Muscle layer of duodenum (tissue), 2 donors: ENCODE data around the gene MED9.

Source experiments
- H3K27ac ChIP-seq: one replicate; pipeline ENCODE4 v1.7.0; 2013; ENCODE audit warnings: mild to moderate bottlenecking, low read length
- H3K27me3 ChIP-seq: one replicate; pipeline ENCODE4 v1.7.0; 2013; ENCODE audit warnings: low read depth, mild to moderate bottlenecking, control low read depth, low read length
- H3K36me3 ChIP-seq, 2 donors: one replicate each; pipeline ENCODE4 v1.7.0; 2013; ENCODE audit warnings: low read length in 2 of 2, control low read depth in 1 of 2, mild to moderate bottlenecking in 1 of 2; ENCODE audit not compliant: insufficient read depth in 2 of 2, control insufficient read depth in 1 of 2
- H3K4me1 ChIP-seq, 2 donors: one replicate each; pipeline ENCODE4 v1.7.0; 2013; ENCODE audit warnings: low read length in 2 of 2, mild to moderate bottlenecking in 2 of 2, control low read depth in 1 of 2, moderate library complexity in 1 of 2; ENCODE audit not compliant: insufficient read depth in 2 of 2, control insufficient read depth in 1 of 2
- H3K4me3 ChIP-seq, 2 donors: one replicate each; pipeline ENCODE4 v1.7.0; 2013; ENCODE audit warnings: low read length in 2 of 2, low read depth in 1 of 2, mild to moderate bottlenecking in 1 of 2
- H3K9me3 ChIP-seq, 2 donors: one replicate each; pipeline ENCODE4 v1.7.0; 2013; ENCODE audit warnings: low read length in 2 of 2, control low read depth in 1 of 2, mild to moderate bottlenecking in 1 of 2; ENCODE audit not compliant: control insufficient read depth in 1 of 2
- donor health status: healthy.

The MED9 gene

DNA sequence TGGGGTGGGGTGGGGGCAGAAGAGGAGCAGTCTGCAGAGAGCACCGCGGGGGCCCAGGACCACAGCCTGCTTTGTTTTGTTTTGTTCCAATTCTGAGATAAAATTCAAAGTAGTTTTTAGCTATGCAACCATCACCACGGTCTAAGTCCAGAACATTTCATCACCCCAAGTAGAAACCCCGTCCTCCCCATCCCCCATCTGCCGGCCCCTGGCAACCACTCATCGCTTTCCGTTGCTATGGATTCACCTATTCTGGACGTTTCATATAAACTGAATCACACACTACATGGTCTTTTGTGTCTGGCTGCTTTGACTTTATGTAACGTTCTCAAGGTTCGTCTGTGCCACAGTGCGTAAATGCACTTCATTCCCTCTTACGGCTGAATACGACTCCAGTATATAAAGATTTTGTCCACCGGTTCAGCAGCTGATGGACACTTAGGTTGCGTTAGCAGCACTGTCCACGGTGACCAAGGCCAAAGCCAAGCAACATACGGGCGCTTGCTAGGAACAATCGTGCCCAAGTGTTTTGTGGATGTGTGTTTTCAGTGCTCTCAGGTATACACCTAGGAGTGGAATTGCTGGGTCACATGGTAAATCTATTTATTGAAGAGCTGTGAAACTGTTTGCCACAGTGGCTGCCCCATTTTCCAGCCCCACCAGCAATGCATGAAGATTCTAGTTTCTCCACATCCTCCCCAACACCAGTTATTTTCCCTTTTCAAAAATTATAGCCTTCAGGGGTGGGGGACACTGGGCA is 47.1 kb downstream of the MED9 start:
- Histone ChIP-seq H3K27me3 (no peaks in the 10 kb centered on the region), H3K9me3 (no peaks in the 10 kb centered on the region), H3K4me3 (no peak overlapping the region), H3K27ac (no peak overlapping the region), H3K36me3 (no peaks in the 10 kb centered on the region), H3K4me1 (peaks cover 0 to 7% of the 10 kb centered on the region in 2 donors)

DNA sequence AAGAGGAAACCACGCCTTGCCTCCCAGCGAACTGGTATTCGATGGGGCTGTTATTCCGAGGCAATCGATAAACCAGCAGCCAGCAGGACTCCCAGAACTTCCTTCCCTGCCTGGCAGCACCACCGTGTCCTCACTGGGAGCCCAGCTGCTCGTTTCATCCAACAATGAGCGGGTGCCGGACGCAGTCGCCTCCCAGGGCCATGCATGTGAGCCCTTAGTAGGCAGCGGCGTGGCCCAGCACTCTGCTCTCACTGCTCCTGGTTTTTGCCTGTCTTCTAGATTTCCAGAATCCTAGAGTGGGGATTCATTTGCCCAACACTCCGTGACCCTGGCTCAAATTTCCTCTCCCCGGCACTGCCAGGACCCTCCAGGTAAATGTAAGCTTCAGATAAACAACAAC is 48.5 kb downstream of the MED9 start:
- no peak overlapping the region for H3K27ac ChIP-seq
- H3K27me3 ChIP-seq, result no peaks in the 10 kb centered on the region
- no peaks in the 10 kb centered on the region for H3K9me3 ChIP-seq
- H3K4me1 ChIP-seq, result peaks cover 0 to 7% of the 10 kb centered on the region in 2 donors
- no peak overlapping the region for H3K4me3 ChIP-seq
- no peaks in the 10 kb centered on the region for H3K36me3 ChIP-seq

DNA sequence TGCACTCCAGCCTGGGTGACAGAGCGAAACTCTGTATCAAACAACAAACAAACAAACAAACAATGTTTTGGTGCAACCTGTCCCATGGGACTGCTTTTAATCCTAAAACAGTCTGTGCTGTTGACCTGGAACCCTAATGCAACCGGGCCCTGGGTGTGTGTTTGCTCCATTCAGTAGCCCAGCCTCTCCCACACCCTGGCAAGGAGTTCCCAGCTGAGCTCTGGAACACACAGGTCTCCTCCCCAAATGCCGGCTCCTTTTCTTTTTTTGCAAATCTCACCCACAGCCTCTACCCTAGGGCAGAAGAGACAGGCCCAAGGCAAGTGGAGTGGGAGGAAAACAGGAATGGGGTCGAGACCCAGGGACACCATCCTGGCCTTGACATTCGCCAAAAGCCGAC is 49.2 kb downstream of the MED9 start:
- Histone ChIP-seq H3K9me3 (no peaks in the 10 kb centered on the region), H3K4me1 (peaks cover 0 to 7% of the 10 kb centered on the region in 2 donors), H3K36me3 (no peaks in the 10 kb centered on the region), H3K27ac (no peak overlapping the region), H3K4me3 (no peak overlapping the region), H3K27me3 (no peaks in the 10 kb centered on the region)

DNA sequence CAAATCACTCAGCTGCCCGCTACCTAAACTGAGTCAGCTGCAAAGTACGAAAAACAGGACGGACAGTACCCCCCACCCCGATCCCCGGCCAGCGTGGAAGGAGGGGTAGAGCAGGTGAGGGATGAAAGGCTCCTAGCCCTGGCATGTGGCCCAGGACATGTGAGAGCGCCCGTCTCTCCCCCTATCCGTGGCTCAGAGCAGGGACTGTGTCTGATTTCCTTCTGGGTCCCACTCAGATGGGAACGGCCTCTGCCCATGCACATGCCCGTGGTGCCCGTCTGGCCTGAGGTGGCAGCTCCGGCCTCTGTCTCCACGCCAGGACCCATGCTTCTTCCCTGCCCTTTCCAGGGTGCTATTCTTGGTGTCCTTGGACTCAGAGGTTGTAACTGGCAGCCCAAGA is 49.6 kb downstream of the MED9 start:
- Histone ChIP-seq H3K4me1 (peaks cover 0 to 7% of the 10 kb centered on the region in 2 donors), H3K4me3 (no peak overlapping the region), H3K27me3 (no peaks in the 10 kb centered on the region), H3K27ac (no peak overlapping the region), H3K9me3 (no peaks in the 10 kb centered on the region), H3K36me3 (no peaks in the 10 kb centered on the region)

DNA sequence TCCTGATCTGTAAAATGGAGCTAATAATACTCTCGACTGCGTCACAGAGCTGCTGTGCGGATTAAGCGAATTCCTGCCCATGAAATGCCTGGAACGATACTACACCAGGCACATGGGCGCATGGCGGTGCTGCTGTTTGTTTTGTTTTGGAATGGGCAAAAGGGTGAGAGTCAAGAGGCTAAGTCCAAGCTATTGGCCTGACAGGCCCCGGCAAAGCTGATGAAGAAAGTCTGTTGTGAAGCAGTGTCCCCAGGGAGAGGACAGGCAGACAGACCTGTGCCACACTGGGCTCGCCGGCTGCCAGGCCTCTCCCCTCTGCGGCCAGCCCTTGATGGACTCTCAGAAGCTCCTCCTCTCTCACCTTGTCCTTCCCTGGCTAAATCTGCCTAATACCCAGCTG is 50.7 kb downstream of the MED9 start:
- Histone ChIP-seq H3K36me3 (no peaks in the 10 kb centered on the region), H3K4me3 (no peak overlapping the region), H3K4me1 (peaks cover 0 to 7% of the 10 kb centered on the region in 2 donors), H3K27ac (no peak overlapping the region), H3K9me3 (no peaks in the 10 kb centered on the region), H3K27me3 (no peaks in the 10 kb centered on the region)

DNA sequence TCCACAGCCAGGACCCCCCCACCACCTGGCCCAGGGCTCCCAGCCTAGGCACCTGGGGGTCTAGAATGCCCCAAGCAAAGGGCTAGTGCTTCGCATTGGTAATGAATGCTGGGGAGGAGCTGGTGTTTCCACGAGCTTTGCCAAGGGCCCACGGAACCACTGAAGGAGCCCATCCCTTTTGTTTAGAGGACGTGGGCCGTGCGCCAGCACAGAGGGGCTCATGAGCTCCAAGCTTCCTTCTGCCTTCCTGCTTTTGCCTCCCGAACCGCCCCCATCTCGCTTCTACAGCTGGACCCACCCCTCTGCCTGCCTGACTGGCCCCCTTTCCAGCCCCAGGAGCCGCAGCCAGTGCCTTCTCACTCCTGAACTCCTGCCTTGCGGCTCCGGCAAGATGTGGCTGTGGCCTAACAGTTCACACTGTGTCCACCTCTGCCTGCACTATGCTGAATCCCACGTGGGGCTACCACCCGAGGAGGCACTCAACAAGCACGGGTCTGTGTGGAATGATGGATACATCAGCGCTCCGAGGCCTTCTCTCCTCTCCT is 51.2 kb downstream of the MED9 start:
- Histone ChIP-seq H3K27me3 (no peaks in the 10 kb centered on the region), H3K27ac (no peak overlapping the region)

DNA sequence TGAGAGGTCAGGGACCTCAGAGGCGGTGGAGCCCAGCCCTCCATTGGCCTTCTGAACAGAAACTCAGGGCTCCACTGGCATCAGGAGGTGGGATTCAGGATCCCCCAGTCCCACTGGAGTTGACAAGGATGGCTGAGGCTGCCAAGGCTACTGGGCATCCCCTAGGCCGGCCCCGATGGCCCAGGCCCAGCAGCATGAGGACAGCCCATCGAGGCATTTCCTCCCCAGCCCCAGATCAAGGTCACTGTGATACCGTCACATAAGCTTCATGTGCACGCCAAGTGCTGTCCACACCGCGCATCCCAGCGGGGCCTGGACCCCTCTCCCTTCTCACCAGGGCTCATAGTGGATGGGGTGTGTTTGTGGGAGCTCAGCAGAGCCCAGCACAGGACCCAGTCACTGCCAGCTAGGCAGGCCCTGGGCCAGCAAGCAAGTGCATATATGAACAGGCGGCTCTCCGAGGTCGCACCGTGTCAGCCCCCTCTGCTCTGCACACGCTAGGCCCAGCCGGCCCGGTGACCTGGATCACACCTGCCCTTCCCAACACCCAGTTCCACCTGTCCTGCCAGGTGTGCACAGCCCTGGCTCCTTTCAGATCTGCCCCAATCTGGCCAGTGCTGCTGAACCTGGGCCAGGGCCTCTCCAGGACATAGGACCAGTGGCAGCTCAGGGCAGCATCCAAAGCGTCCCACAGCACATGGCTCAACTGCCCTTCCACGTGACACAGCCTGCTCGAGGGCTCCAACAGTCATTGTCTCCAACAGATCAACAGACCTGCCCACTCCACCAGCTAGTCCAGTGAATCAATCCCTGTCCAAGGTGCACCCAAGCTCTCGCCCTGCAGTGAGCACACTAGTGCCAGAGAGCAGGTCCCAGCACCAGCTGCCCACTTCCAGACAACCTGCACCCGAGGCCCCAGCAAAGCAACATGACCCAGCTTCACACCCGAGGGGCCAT is 52.2 kb downstream of the MED9 start:
- Histone ChIP-seq H3K9me3 (no peaks in the 10 kb centered on the region), H3K36me3 (no peaks in the 10 kb centered on the region), H3K4me3 (no peak overlapping the region), H3K27me3 (no peaks in the 10 kb centered on the region), H3K4me1 (peaks cover 0 to 7% of the 10 kb centered on the region in 2 donors), H3K27ac (no peak overlapping the region)

More for the DNA sequence above, 51.2 kb downstream of the MED9 start:
- H3K36me3 ChIP-seq, result no peaks in the 10 kb centered on the region
- H3K4me1 ChIP-seq, result peaks cover 0 to 7% of the 10 kb centered on the region in 2 donors
- H3K9me3 ChIP-seq, result no peaks in the 10 kb centered on the region
- no peak overlapping the region for H3K4me3 ChIP-seq

DNA sequence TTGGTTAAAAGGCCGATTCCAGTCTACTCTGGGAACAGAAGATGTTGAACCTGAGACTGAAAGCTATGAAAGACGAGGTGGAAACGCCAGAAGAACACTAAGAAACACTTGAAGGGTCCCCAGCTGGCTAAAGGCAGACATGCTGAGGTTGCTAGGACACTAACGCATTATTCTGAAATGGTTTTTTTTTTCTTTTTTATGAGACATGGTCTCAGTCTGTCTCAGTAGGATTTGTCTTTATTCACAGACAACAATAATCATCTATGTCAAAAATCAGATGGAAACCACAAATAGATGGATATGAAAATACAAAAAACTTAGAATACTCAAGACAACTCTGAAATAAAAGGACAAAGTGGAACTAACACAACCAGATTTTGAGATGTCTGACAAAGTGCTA is 54.4 kb downstream of the MED9 start:
- H3K27ac ChIP-seq, result no peak overlapping the region
- no peak overlapping the region for H3K4me3 ChIP-seq
- no peaks in the 10 kb centered on the region for H3K9me3 ChIP-seq
- H3K36me3 ChIP-seq, result no peaks in the 10 kb centered on the region
- H3K4me1 ChIP-seq, result peaks cover 0 to 13% of the 10 kb centered on the region in 2 donors
- H3K27me3 ChIP-seq, result no peaks in the 10 kb centered on the region

DNA sequence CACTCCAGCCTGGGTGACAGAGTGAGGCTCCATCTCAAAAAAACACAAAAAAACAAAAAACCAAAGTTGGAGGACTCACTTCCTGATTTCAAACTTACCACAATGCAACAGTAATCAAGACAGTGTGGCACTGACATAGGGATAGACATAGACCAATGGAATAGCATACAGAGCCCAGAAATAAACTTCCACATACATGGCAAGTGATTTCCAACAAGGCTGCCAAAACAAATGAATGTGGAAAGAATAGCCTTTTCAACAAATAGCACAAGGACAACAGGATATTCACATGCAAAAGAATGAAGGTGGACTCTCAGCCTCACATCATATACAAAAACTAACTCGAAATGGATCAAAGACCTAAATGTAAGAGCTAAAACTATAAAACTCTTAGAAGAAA is 56.2 kb downstream of the MED9 start:
- no peaks in the 10 kb centered on the region for H3K36me3 ChIP-seq
- H3K27me3 ChIP-seq, result no peaks in the 10 kb centered on the region
- H3K4me3 ChIP-seq, result no peak overlapping the region
- H3K27ac ChIP-seq, result no peak overlapping the region
- no peaks in the 10 kb centered on the region for H3K9me3 ChIP-seq
- peaks cover 0 to 9% of the 10 kb centered on the region in 2 donors for H3K4me1 ChIP-seq

DNA sequence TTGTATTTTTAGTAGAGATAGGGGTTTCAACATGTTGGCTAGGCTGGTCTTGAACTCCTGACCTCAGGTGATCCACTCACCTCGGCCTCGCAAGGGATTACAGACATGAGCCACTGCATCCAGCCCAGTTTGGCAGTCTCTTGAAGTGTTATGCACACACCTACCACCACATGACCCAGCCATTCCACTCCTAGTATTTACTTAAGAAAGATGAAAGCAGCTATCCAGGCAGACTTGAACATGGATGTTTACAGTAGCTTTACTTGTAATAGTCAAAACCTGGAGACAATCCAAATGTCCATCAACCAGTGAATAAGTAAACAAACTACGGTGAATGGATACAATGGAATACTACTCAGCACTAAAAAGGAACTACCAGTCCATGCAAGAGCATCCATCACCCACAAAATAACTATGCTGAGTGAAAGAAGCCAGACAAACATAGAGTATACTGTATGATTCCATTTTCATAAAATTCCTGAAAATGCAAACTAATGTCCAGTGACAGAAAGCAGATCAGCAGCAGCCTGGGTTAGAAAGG is 57.2 kb downstream of the MED9 start:
- H3K9me3 ChIP-seq, result no peaks in the 10 kb centered on the region
- H3K4me3 ChIP-seq, result no peak overlapping the region
- no peaks in the 10 kb centered on the region for H3K36me3 ChIP-seq
- H3K27me3 ChIP-seq, result no peaks in the 10 kb centered on the region
- H3K4me1 ChIP-seq, result peaks cover 0 to 9% of the 10 kb centered on the region in 2 donors
- H3K27ac ChIP-seq, result no peak overlapping the region

DNA sequence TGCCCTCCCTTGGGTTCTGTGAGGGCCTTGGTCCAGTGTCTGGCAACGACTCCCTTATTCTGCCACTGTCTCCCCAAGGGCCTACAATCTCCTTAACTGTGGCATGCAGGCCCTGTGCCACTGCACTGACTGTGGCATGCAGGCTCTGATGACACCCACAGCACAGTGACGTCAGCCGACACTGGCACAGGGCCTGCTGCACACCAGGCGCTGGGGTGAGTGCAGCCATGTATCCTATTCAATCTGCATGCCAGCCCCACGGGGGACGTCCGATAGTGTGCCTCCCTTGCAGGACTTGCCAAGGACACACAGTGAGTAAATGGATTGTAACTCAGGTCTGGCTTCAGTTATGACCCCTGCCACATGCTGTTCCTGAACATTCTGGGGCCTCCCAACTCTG is 59.2 kb downstream of the MED9 start:
- Histone ChIP-seq H3K4me3 (no peak overlapping the region), H3K27ac (no peak overlapping the region), H3K36me3 (no peaks in the 10 kb centered on the region), H3K27me3 (no peaks in the 10 kb centered on the region), H3K9me3 (no peaks in the 10 kb centered on the region), H3K4me1 (peaks cover 0 to 9% of the 10 kb centered on the region in 2 donors)
